Prostate gland (tissue), 2 donors: ENCODE measurements around the gene CRISPLD2. TPM values are rescaled to one million over a fixed set of nuclear protein-coding genes. Genes with fewer than 3 reads are reported as not detected.

Experiments used
- DNase-seq: peaks from one replicate; pipeline ENCODE4 v3.0.0-alpha.2; 2019; ENCODE audit warnings: low spot score
- H3K27ac ChIP-seq, 2 donors: fragments of 200-600 bp; sonication (generic); 2 replicates each; pipeline ENCODE4 v1.5.1; 2017 to 2019
- H3K27me3 ChIP-seq: fragments of 200-600 bp; sonication (generic); replicated peaks from 2 replicates; pipeline ENCODE4 v1.5.1; 2019; ENCODE audit not compliant: insufficient read depth
- H3K36me3 ChIP-seq, 2 donors: fragments of 200-600 bp; sonication (generic); 1 replicate in 1 of 2; 2 replicates in 1 of 2; pipeline versions ENCODE4 v1.5.1 to v1.8.1; 2017 to 2019
- H3K4me1 ChIP-seq: fragments of 200-600 bp; sonication (generic); replicated peaks from 2 replicates; pipeline ENCODE4 v1.5.1; 2019
- H3K4me3 ChIP-seq, 2 donors: fragments of 200-600 bp; sonication (generic); 2 replicates each; pipeline ENCODE4 v1.5.1; 2017 to 2019
- H3K9me3 ChIP-seq: fragments of 200-600 bp; sonication (generic); 2 replicates; pipeline ENCODE4 v1.5.1; 2017
- CTCF ChIP-seq, 4 experiments: fragments of 200-600 bp in 2 of 4; fragments of 450-650 bp in 2 of 4; sonication (generic) in 2 of 4; IDR thresholded peaks; 1 replicate in 3 of 4; 2 replicates in 1 of 4; pipeline ENCODE4 v1.5.1; 2016 to 2019; ENCODE audit warnings: antibody characterized with exemption in 4 of 4, mild to moderate bottlenecking in 2 of 4, moderate library complexity in 2 of 4
- POLR2A ChIP-seq: fragments of 450-650 bp; IDR thresholded peaks from one replicate; pipeline ENCODE4 v1.6.1; 2016; ENCODE audit warnings: antibody characterized with exemption, mild to moderate bottlenecking
- POLR2AphosphoS5 ChIP-seq: sonication (generic); formaldehyde crosslinking; IDR thresholded peaks from one replicate; pipeline ENCODE4 v1.6.1; 2017; ENCODE audit warnings: antibody characterized with exemption
- WGBS: methylation state at CpG from one replicate; pipeline ENCODE4 v1.1.5; 2018; 5-methylcytosine and 5-hydroxymethylcytosine counted together
- intact Hi-C: fragments of 100-400 bp; cut with DNase I; formaldehyde crosslinking; loops from one replicate; pipeline ENCODE4 v1.14.2; 2022
- total RNA-seq, 2 donors: library from RNA; depleted of rRNA; stranded (reverse); fragments of >200 nt; gene quantifications; one replicate each; pipeline ENCODE4 v1.1.0, GENCODE V29; 2016

CRISPLD2 gene
- total RNA-seq, 2 donors from 2014 or later = 186 to 226 TPM

- Histone ChIP-seq H3K4me1 (peaks cover 3% of the 10 kb centered on the region), H3K27ac (no peak overlapping the region), H3K4me3 (no peak overlapping the region), H3K9me3 (no peaks in the 10 kb centered on the region), H3K36me3 (no peaks in the 10 kb centered on the region), H3K27me3 (no peaks in the 10 kb centered on the region)
- TF ChIP-seq POLR2AphosphoS5 (no peak), CTCF (IDR thresholded peaks at IDR 0.05) (no peak), POLR2A (no peak)
- no peak for DNase-seq
- WGBS = 95% methylated on average over 10 of the region's 10 CpGs
- intact Hi-C loops = loop anchor here (5.0 kb wide), 1 partner anchor 60 kb away; no protein-coding TSS in a partner anchor
Measured at GRCh38 chr16:84817206-84817605, 2.6 kb upstream of the CRISPLD2 start.

GRCh38 chr16:84817613-84818012 lies 2.2 kb upstream of the CRISPLD2 start:
- peaks cover 3% of the 10 kb centered on the region for H3K4me1 ChIP-seq
- 87% methylated on average over 2 of the region's 2 CpGs for WGBS
- no peak overlapping the region for H3K4me3 ChIP-seq
- intact Hi-C loops = loop anchor here (5.0 kb wide), 1 partner anchor 60 kb away; no protein-coding TSS in a partner anchor
- H3K27me3 ChIP-seq = no peaks in the 10 kb centered on the region
- DNase-seq = no peak
- H3K9me3 ChIP-seq = no peaks in the 10 kb centered on the region
- no peak overlapping the region for H3K27ac ChIP-seq
- TF ChIP-seq POLR2A = no peak
- no peak for TF ChIP-seq POLR2AphosphoS5
- no peak for TF ChIP-seq CTCF (IDR thresholded peaks at IDR 0.05)
- no peaks in the 10 kb centered on the region for H3K36me3 ChIP-seq

- Histone ChIP-seq H3K4me1 (peaks cover 3% of the 10 kb centered on the region), H3K36me3 (no peaks in the 10 kb centered on the region), H3K9me3 (no peaks in the 10 kb centered on the region), H3K27ac (no peak overlapping the region), H3K27me3 (no peaks in the 10 kb centered on the region), H3K4me3 (no peak overlapping the region)
- TF ChIP-seq CTCF (IDR thresholded peaks at IDR 0.05) = no peak
- TF ChIP-seq POLR2AphosphoS5 = no peak
- no peak for TF ChIP-seq POLR2A
- 91% methylated on average over 2 of the region's 2 CpGs for whole genome bisulfite sequencing
- intact Hi-C loops = loop anchor here (5.0 kb wide), 1 partner anchor 61 kb away; no protein-coding TSS in a partner anchor
- DNase-seq = no peak
Measured at GRCh38 chr16:84818133-84818532, 1.7 kb upstream of the CRISPLD2 start.

GRCh38 chr16:84818989-84819643 lies 669 bp upstream of the CRISPLD2 start:
- 53% methylated on average over 29 of the region's 29 CpGs for WGBS
- H3K4me3 ChIP-seq = peak overlapping the region; percentile 48 to 49
- intact Hi-C loops = loop anchor here (5.0 kb wide), 1 partner anchor 62 kb away; no protein-coding TSS in a partner anchor
- no peaks in the 10 kb centered on the region for H3K27me3 ChIP-seq
- no peaks in the 10 kb centered on the region for H3K36me3 ChIP-seq
- H3K9me3 ChIP-seq = no peaks in the 10 kb centered on the region
- H3K4me1 ChIP-seq = peaks cover 3% of the 10 kb centered on the region
- no peak for DNase-seq
- H3K27ac ChIP-seq = peak overlapping the region; percentile 20 to 37
- TF ChIP-seq POLR2A = no peak
- no peak for TF ChIP-seq POLR2AphosphoS5
- TF ChIP-seq CTCF (IDR thresholded peaks at IDR 0.05) = no peak

- H3K4me3 ChIP-seq = peak overlapping the region; percentile 48 to 49
- no peak for DNase-seq
- 23% methylated on average over 8 of the region's 8 CpGs for WGBS
- intact Hi-C loops = loop anchor here (5.0 to 10.0 kb wide), 2 partner anchors 92 to 515 kb away; no protein-coding TSS in a partner anchor
- no peak for TF ChIP-seq POLR2AphosphoS5
- no peak for TF ChIP-seq POLR2A
- no peak for TF ChIP-seq CTCF (IDR thresholded peaks at IDR 0.05)
- H3K9me3 ChIP-seq = no peaks in the 10 kb centered on the region
- H3K27ac ChIP-seq = peak overlapping the region; percentile 85
- no peaks in the 10 kb centered on the region for H3K36me3 ChIP-seq
- no peaks in the 10 kb centered on the region for H3K27me3 ChIP-seq
- peaks cover 3% of the 10 kb centered on the region for H3K4me1 ChIP-seq
Measured at GRCh38 chr16:84820305-84820684, 510 bp downstream of the CRISPLD2 start.
